Erythroblast (primary cell): Measurements from ENCODE around the gene SMAD9.

Experiments
- GATA1 ChIP-seq: IDR thresholded peaks from 2 replicates; pipeline ENCODE4 v1.6.1; 2011; ENCODE audit warnings: low read depth, mild to moderate bottlenecking, control low read depth, low read length, moderate library complexity
- POLR2A ChIP-seq: IDR thresholded peaks from 2 replicates; pipeline ENCODE4 v1.6.1; 2011; ENCODE audit warnings: mild to moderate bottlenecking, low read length

- no peak for TF ChIP-seq POLR2A
- TF ChIP-seq GATA1 = no peak
Measured at GRCh38 chr13:36820222-36820621, 99.8 kb downstream of the SMAD9 start.
